Adrenal gland (tissue), 12 donors: ENCODE data around the gene CAMK1D. TPM values are rescaled to one million over a fixed set of nuclear protein-coding genes. Genes with fewer than 3 reads are reported as not detected.

Experiments
- DNase-seq, 7 donors: peaks; one replicate each; pipeline ENCODE4 v3.0.0-alpha.2; 2019 to 2020
- H3K27ac ChIP-seq, 5 donors: fragments of 200-600 bp; sonication (generic) in 4 of 5; 1 replicate in 3 of 5; 2 replicates in 2 of 5; pipeline versions ENCODE4 v1.5.1 to v1.8.0; 2016 to 2020; ENCODE audit warnings: mild to moderate bottlenecking in 1 of 5
- H3K27me3 ChIP-seq: fragments of 200-600 bp; 2 replicates; pipeline ENCODE4 v1.8.0; 2021
- H3K36me3 ChIP-seq, 2 donors: fragments of 200-600 bp; replicated peaks in 1 of 2; 1 replicate in 1 of 2; 2 replicates in 1 of 2; pipeline versions ENCODE4 v1.5.1 to v1.8.0; 2018 to 2022
- H3K4me1 ChIP-seq, 2 donors: fragments of 200-600 bp; replicated peaks in 1 of 2; 1 replicate in 1 of 2; 2 replicates in 1 of 2; pipeline versions ENCODE4 v1.5.1 to v1.8.0; 2018 to 2021
- H3K4me3 ChIP-seq, 4 donors: fragments of 200-600 bp; sonication (generic) in 3 of 4; one replicate each; pipeline ENCODE4 v1.5.1; 2016 to 2018
- H3K9me3 ChIP-seq, 3 donors: fragments of 200-600 bp; sonication (generic) in 1 of 3; replicated peaks in 1 of 3; 1 replicate in 2 of 3; 2 replicates in 1 of 3; pipeline versions ENCODE4 v1.5.1 to v1.8.0; 2016 to 2021
- CTCF ChIP-seq, 6 experiments: fragments of 450-650 bp in 4 of 6; fragments of 200-600 bp in 2 of 6; sonication (generic) in 1 of 6; IDR thresholded peaks; 1 replicate in 5 of 6; 2 replicates in 1 of 6; pipeline versions ENCODE4 v1.5.1 to v1.8.0; 2016 to 2021; ENCODE audit warnings: antibody characterized with exemption in 6 of 6, mild to moderate bottlenecking in 2 of 6, moderate library complexity in 1 of 6
- POLR2A ChIP-seq, 2 donors: fragments of 450-650 bp; IDR thresholded peaks; one replicate each; pipeline ENCODE4 v1.6.1; 2017; ENCODE audit warnings: antibody characterized with exemption in 2 of 2, mild to moderate bottlenecking in 2 of 2, moderate library complexity in 1 of 2
- WGBS, 4 donors: extraction: QIAGEN DNeasy Blood & Tissue Kit in 2 of 4; methylation state at CpG; one replicate each; pipeline versions ENCODE4 v1.1.5 to v1.1.7; 2013 to 2017; 5-methylcytosine and 5-hydroxymethylcytosine counted together
- intact Hi-C, 2 donors: fragments of 100-400 bp; cut with DNase I; formaldehyde crosslinking; loops; one replicate each; pipeline versions ENCODE4 v1.14.1 to v1.15.0; 2022 to 2023
- polyA plus RNA-seq, 3 donors: library from polyadenylated mRNA; stranded (reverse); fragments of 200-250 nt in 2 of 3; fragments of 350-450 nt in 1 of 3; fragmentation: Illumina TruSeq in 1 of 3; extraction: RNeasy Lipid Tissue Mini Kit (QIAGEN cat#74804) in 1 of 3; gene quantifications; one replicate each; pipeline ENCODE4 v1.2.3, GENCODE V29; 2013 to 2014
- total RNA-seq, 9 donors: library from RNA; depleted of rRNA in 4 of 9; stranded (reverse); fragments of >200 nt in 4 of 9; fragments of 120-200 nt in 1 of 9; fragmentation: NEBNext Ultra II Directional in 1 of 9; extraction: Animal tissue kit (Norgen Biotek cat#: 25700) in 1 of 9; gene quantifications; one replicate each; pipeline versions ENCODE4 v1.1.0 to v1.2.4, GENCODE V29; 2013 to 2023
- donor health status: healthy with polysubstance abuse.
- donor health status: Bipolar disorder and iron deficiency.
- donor health status: DM: yes; HTN: yes; CAD: no.
- donor health status: DM: no; HTN: no; CAD: no.
- donor health status: DM: no; HTN: no; CAD: no.
- donor health status: DM: yes; HTN: yes; CAD: no.

Gene CAMK1D
- total and polyA plus RNA-seq, 12 donors = 2.3 to 9.4 (median 6.5) TPM

DNA sequence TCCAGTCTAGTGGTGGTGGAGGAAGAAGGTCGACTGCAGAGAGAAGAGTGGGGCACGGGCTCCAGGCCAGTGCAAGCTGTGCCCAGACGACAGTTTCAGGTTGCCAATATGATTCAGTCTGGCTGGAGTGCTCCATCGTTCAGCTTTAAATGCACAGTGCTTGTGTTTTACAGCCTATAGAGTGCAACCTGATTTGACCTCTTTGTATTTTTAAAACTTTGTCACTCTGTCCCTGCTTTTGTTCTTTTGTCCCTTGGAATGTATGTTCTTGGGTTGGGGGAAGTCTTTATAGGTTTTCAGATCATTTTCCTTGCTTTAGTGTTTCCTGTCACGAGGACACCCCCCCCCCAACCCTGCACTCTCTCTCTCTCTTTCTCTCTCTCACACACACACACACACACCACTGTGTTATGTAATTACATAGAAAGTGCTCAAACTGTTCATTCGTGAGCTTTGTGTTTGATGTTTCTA lies 198.0 kb downstream of the CAMK1D start:
- intact Hi-C loops = no loop called here
- WGBS, 4 donors = 34 to 45% (median 38%) methylated on average over 6 of the region's 6 CpGs
- TF ChIP-seq CTCF (IDR thresholded peaks at IDR 0.05) (no peak), POLR2A (IDR thresholded peaks at IDR 0.05) (no peak)

GRCh38 chr10:12549297-12549696 lies 199.9 kb downstream of the CAMK1D start:
- Histone ChIP-seq H3K4me1 (no peaks in the 10 kb centered on the region), H3K9me3 (no peaks in the 10 kb centered on the region), H3K27ac (no peak overlapping the region), H3K36me3 (peaks cover 0 to 4% of the 10 kb centered on the region in 2 donors), H3K27me3 (no peaks in the 10 kb centered on the region), H3K4me3 (no peak overlapping the region)
- TF ChIP-seq CTCF (IDR thresholded peaks at IDR 0.05) (no peak), POLR2A (IDR thresholded peaks at IDR 0.05) (no peak)
- WGBS, 4 donors = 77 to 87% (median 78%) methylated on average over 5 of the region's 5 CpGs
- DNase-seq = no peak
- intact Hi-C loops = no loop called here

More for the DNA sequence above, 198.0 kb downstream of the CAMK1D start:
- Histone ChIP-seq H3K27ac (no peak overlapping the region), H3K4me3 (no peak overlapping the region), H3K4me1 (no peaks in the 10 kb centered on the region), H3K27me3 (no peaks in the 10 kb centered on the region), H3K9me3 (no peaks in the 10 kb centered on the region), H3K36me3 (no peaks in the 10 kb centered on the region)
- DNase-seq = no peak

GRCh38 chr10:12550994-12551393 lies 201.6 kb downstream of the CAMK1D start:
- Histone ChIP-seq H3K27me3 (no peaks in the 10 kb centered on the region), H3K36me3 (peaks cover 0 to 4% of the 10 kb centered on the region in 2 donors), H3K4me3 (no peak overlapping the region), H3K4me1 (no peaks in the 10 kb centered on the region), H3K9me3 (no peaks in the 10 kb centered on the region), H3K27ac (no peak overlapping the region)
- 95 to 97% (median 96%) methylated on average over 8 of the region's 8 CpGs for WGBS, 4 donors
- TF ChIP-seq CTCF (IDR thresholded peaks at IDR 0.05) (no peak), POLR2A (IDR thresholded peaks at IDR 0.05) (no peak)
- intact Hi-C loops = no loop called here
- no peak for DNase-seq

DNA sequence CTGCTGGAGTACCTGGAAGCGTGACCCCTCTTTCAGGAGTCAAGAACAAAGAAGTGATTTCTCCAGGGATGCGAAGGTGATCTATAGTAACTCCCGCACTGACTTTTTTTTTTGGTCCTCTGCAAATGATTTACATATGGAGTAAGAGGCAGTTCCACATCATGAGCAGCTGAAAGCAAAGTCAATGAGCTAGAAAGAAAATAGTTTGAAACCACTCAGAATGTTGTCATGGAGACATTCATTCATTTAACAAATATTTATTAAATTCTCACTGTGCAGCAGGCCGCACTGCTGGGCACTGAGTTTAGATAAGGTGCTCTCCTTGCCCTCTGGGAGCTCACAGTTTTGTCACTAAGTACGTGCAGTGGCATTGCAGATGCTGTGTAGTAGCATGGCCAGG lies 206.7 kb downstream of the CAMK1D start:
- no peaks in the 10 kb centered on the region for H3K27me3 ChIP-seq
- 73 to 85% (median 84%) methylated on average over 5 of the region's 5 CpGs for WGBS, 4 donors
- H3K4me3 ChIP-seq = no peak overlapping the region
- no peak for TF ChIP-seq CTCF (IDR thresholded peaks at IDR 0.05)
- H3K4me1 ChIP-seq = no peaks in the 10 kb centered on the region
- intact Hi-C loops = no loop called here
- no peak for DNase-seq
- no peaks in the 10 kb centered on the region for H3K9me3 ChIP-seq
- H3K27ac ChIP-seq = no peak overlapping the region
- peaks cover 0 to 4% of the 10 kb centered on the region in 2 donors for H3K36me3 ChIP-seq
